GM19468 (cell line): Measurements from ENCODE around the gene NDRG4.
"Not testable (repeated sequence)": the region's sequence is repeated elsewhere in the genome, so short reads cannot be mapped to it uniquely, and the experiment has no call there.

Experiments used
- ATAC-seq: cut with Tn5 transposase; IDR thresholded peaks from one replicate; pipeline ENCODE4 v1.9.1; 2021; ENCODE audit warnings: mild to moderate bottlenecking, moderate library complexity, moderate number of reproducible peaks; ENCODE audit not compliant: unreplicated experiment; ENCODE audit errors: extremely low read depth

NDRG4 gene

GRCh38 chr16:58464916-58465731, 34.8 kb upstream of the NDRG4 start:
- no peak for ATAC-seq

GRCh38 chr16:58465817-58466216, 34.1 kb upstream of the NDRG4 start:
- ATAC-seq: no peak

- ATAC-seq: no peak
These were observed 33.5 kb upstream of the NDRG4 start for GRCh38 chr16:58466396-58466795.

DNA sequence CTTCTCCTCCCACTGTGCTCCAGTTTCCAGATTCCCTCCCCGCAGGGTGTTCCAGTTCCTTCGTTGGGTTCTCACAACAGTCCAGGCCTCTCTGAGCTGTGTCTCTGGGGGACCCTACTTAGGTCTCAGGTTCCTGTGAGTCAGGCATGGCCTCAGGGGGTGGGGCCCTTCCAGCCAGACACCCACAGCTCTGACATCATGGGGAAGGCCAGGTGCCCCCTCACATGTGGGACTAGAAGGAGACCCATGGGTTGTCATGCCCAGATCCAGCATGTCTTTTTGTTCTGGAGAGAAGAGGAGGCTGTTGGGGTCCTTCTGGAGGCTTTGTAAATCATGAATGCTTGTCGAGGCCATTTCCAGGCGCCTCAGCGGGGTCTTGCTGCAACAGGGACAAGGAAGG, 32.0 kb upstream of the NDRG4 start:
- ATAC-seq: no peak

GRCh38 chr16:58471209-58471975, 28.6 kb upstream of the NDRG4 start:
- no peak for ATAC-seq

DNA sequence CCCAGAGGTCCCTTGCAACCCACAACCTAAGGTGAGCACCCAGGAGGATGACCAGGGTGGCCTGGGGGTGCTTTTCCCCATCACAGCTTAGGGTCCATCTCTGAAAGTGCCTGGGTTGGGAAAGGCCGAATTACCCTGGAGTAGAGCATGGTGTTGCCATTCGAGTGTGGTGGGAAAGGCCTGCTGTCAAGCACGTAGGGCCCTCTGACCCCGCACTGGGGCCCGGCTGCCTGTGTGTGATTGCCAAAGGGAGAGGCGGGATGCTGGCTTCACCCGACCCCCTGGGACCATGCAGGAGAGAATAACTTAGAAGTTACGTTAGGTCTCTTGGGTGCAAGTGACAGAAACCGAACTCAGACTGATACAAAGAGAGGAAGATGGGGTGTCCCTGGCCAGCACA, 27.7 kb upstream of the NDRG4 start:
- ATAC-seq: no peak

- no peak for ATAC-seq
These were observed 27.1 kb upstream of the NDRG4 start for GRCh38 chr16:58472827-58473226.

- no peak for ATAC-seq
These were observed 25.6 kb upstream of the NDRG4 start for GRCh38 chr16:58474296-58474695.

DNA sequence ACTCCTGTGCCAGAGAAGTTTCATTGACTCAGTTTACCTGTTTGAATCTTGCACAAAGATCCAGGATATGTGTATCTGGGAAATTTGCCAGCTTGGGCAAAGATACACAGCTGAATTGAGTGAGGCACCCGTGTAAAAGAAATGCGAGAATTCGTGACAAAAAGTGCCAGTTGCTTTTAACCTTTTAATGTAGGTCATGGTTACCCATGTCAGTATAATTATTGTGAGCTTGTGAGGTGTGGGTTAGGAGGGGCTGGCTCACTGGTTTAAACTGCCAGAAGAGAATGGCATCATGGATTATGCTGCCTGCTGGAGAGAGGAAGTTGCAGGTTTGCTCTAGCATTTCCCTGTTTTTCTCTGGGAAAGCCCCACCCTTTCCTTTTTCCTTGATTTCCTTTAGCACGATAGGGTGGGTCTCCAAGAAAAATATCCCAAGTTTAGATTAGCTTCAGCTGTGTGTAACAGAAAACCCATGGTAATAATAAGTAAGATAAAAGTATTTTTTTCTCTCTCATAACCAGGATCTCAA, 24.8 kb upstream of the NDRG4 start:
- no peak for ATAC-seq

DNA sequence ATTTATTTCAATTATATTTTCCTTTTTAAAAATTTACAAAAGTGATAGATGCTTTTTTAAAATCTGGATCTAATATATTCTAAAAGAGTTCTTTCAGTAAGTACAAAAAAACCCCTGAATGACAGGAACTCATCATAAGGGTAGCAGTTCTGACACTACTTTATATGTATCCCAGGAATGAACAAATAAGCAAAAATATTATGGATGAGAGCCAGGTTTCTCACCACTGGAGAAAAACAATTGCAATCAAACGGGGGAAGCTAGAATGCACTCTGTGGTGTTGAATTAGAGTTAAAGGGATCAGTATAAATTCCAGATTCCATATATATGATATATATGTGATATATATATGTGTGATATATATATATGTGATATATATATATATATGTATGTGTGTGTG, 23.2 kb upstream of the NDRG4 start:
- no peak for ATAC-seq

GRCh38 chr16:58478427-58478826, 21.5 kb upstream of the NDRG4 start:
- ATAC-seq: no peak

- ATAC-seq: no peak
These were observed 18.6 kb upstream of the NDRG4 start for GRCh38 chr16:58481226-58481869.

GRCh38 chr16:58481931-58482330, 18.0 kb upstream of the NDRG4 start:
- ATAC-seq: no peak

GRCh38 chr16:58485184-58485887, 14.6 kb upstream of the NDRG4 start:
- ATAC-seq: no peak

DNA sequence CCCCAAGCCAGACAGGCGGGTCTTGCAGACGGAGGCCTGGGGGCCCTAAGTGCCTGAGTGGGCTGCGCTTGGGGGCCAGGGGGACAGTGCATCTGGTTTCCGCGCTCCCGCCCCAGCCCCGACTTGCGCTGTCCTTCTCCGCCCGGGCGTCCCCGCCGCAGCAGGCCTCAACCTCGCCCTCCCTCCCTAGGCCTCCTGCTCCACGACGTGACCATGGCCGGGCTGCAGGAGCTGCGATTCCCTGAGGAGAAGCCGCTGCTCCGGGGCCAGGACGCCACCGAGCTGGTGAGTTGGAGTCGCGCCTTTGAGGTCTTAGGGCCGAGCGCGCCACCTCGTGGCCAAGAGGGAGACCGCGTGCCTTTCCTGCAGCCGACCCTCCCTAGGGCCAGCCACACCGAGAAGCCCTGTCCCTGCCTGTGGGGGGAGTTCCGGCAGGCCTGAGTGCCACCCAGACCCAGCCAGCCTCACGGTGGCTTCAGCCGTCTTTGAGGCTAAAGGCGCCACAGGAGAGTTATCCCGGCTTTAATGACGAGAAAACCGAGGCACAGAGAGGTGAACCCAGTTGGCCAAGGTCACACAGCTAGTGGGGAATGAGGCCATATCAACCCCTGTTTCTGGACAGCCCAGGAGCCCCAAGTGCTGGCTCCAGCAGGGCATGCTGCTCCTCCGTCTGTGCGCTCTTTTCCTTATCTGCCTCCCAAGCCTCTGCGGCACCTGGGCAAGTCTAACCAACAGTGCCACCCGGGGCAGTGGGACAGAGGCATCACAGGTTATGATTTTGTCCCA, 12.2 kb upstream of the NDRG4 start:
- no peak for ATAC-seq

DNA sequence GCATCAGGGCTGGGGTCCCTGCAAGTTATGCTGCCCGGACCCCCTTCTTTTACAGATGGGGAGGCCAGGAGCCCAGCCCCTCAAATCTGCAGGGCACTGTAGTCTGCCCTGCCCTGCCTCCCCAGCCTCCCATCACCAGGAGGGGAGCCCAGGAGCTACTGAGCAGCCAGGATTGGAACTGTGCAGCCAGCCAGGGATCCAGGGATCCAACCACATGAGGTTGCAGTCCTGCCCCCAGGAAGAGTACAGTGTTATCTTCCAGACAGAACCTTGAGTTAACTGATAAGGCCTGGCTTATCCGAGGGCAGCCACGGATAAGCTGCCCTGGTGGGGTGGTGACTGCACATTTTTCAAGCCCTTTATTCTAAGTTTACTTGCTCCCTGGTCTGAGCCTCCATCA, 11.4 kb upstream of the NDRG4 start:
- ATAC-seq: no peak

- ATAC-seq: no peak
These were observed 9.9 kb upstream of the NDRG4 start for GRCh38 chr16:58490065-58490464.

GRCh38 chr16:58490539-58490938, 9.4 kb upstream of the NDRG4 start:
- not testable (repeated sequence) for ATAC-seq

DNA sequence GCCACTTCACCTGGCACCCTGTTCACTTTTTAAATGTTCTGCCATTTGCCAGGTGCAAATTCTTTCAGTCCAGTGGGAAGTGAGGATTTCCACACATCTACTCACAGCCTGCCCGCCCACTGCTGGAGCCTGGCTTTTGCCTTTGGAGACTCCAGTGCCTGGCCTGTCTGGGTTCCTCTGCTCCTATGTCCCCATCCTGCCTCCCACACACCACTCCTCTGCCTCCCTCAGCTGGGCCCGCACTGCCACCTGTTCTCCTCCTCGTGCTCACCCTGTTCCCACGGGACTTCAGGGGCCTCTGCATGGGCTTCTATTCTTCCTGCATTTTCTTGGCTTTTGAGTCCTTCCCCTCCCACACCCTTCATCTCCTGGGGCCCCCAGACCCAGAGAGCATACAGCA, 7.9 kb upstream of the NDRG4 start:
- no peak for ATAC-seq

GRCh38 chr16:58492735-58493134, 7.2 kb upstream of the NDRG4 start:
- ATAC-seq: no peak
